AG10803 (cell line): ENCODE measurements around the gene SETDB2.

Experiments used
- DNase-seq: peaks from one replicate; pipeline ENCODE4 v3.0.0; 2010; ENCODE audit warnings: low read depth
- H3K4me3 ChIP-seq: 2 replicates; pipeline ENCODE4 v1.5.1; 2011; ENCODE audit warnings: mild to moderate bottlenecking, low read length, control low read depth
- TF ChIP-seq, protein P1 (sequence below): conservative IDR thresholded peaks from 2 replicates; pipeline ENCODE4 v1.5.1; 2011; ENCODE audit warnings: mild to moderate bottlenecking, low read length, control low read depth, inconsistent platforms

SETDB2 gene

DNA sequence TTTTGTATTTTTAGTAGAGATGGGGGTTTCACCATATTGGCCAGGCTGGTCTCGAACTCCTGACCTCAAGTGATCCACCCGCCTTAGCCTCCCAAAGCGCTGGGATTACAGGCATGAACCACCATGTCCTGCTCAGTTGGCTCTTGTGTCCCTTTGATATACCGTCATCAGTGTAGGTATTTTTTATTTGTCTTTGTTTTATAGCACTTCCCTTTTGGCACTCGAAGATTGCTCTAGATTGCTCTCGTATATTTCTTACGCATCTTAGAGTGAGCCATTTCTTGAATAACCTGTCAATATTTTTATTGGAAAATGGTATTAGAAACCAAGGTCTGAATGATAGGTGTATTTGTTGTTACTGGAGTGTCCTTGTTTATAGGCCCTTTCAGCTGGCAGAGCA, 9.4 kb downstream of the SETDB2 start:
- no peak for DNase-seq
- H3K4me3 ChIP-seq = no peak overlapping the region
- TF ChIP-seq, protein P1, sequence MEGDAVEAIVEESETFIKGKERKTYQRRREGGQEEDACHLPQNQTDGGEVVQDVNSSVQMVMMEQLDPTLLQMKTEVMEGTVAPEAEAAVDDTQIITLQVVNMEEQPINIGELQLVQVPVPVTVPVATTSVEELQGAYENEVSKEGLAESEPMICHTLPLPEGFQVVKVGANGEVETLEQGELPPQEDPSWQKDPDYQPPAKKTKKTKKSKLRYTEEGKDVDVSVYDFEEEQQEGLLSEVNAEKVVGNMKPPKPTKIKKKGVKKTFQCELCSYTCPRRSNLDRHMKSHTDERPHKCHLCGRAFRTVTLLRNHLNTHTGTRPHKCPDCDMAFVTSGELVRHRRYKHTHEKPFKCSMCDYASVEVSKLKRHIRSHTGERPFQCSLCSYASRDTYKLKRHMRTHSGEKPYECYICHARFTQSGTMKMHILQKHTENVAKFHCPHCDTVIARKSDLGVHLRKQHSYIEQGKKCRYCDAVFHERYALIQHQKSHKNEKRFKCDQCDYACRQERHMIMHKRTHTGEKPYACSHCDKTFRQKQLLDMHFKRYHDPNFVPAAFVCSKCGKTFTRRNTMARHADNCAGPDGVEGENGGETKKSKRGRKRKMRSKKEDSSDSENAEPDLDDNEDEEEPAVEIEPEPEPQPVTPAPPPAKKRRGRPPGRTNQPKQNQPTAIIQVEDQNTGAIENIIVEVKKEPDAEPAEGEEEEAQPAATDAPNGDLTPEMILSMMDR = no peak

DNA sequence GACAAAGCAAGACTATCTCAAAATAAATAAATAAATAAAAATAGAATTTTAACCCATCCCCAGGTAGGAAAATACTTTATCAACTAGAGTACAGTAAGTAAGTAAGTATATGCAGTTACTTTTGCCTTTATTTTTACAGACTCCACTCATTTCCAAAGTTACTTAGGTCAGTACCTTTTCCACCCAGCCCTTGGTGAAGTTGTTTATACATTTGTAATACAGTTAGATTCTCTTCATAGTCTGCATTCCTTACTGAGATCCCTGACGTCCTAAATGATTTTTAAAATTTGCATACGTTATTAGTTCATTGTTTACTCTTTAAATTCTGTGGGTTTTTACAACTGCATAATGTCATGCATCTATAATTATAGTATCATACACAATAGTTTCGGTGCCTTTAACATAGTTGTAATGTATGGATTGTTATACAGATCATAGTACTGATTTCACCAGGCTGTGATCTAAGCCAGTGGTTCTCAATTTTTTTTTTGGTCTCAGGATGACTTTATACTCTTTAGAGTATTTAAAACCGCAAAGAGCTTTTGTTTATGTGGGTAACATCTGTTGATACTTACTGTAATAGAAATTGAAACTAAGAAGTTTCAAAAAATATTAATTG, 10.4 kb downstream of the SETDB2 start:
- DNase-seq = peak; percentile 70
- TF ChIP-seq, protein P1 = no peak
- no peak overlapping the region; the same call in 1 of the 2 replicates for H3K4me3 ChIP-seq

DNA sequence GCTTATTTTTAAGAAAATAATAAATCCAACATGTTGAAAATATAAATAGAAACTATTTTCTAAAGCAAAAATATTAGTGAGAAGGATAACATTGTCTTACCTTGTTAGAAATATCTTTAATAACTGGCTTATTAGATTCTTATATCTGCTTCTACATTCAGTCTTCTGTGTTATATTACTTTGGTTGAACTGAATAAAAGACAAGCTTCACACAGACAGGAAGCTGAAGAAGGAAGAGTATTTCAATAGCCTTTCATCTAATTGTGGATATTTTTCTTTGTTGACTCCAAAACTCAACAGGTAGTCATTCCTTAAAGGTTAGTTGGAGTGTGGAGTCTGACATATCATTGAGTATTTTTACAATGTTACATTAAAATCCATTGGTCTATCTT, 10.9 kb downstream of the SETDB2 start:
- TF ChIP-seq, protein P1 = no peak
- no peak overlapping the region for H3K4me3 ChIP-seq
- no peak for DNase-seq

DNA sequence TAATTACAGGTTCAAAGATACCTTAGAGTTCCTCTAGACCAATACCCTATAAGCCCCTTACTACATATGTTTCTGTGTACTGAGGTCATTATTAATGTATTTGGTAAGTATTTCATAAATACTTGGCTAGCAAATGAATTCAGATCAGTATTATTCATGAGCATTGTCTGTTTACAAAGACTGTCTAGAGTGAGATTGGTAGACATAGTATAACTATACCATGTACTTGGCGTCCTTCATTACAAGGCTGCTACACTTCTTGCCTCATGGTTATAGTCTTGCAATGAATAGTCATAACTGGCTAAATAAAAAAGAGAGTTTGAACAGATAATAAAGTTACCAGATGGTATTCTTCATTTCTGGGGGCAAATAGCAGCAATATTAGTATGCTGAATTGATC, 12.1 kb downstream of the SETDB2 start:
- TF ChIP-seq, protein P1 = no peak
- no peak for DNase-seq
- H3K4me3 ChIP-seq = no peak overlapping the region

DNA sequence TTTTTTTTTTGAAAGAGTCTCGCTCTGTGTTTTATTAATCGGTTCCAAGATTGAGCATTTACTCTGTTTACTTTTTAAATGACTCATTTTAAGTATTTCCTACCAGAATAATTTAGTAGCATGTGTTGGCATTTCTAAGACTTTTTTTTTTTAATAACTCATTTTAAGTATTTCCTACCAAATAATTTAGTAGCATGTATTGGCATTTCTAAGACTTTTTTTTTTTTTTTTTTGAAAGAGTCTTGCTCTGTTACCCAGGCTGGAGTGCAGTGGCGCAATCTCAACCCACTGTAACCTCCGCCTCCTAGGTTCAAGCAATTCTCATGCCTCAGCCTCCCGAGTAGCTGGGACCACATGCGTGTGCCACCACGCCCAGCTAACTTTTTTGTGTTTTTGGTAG, 13.1 kb downstream of the SETDB2 start:
- TF ChIP-seq, protein P1 = no peak
- H3K4me3 ChIP-seq = no peak overlapping the region
- DNase-seq = peak; percentile 71

DNA sequence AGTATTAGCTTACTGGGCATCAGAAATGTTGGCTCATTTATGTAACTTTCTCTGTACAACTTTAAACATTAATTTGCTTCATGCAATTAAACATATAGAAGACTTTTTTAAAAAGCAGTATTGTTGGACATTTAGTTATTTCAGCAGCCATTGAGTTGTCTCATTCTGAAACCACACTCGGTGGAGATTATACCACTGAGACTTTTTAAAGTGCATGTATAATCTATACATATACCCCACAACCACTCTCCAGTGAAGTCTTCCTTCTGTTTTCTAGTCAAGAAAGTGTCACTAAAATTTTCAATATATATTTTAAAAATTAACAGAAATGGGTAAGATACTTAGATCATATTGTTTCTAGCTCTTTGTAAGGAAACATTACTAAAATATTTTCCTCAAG, 15.5 kb downstream of the SETDB2 start:
- no peak for DNase-seq
- TF ChIP-seq, protein P1 = no peak
- H3K4me3 ChIP-seq = no peak overlapping the region

DNA sequence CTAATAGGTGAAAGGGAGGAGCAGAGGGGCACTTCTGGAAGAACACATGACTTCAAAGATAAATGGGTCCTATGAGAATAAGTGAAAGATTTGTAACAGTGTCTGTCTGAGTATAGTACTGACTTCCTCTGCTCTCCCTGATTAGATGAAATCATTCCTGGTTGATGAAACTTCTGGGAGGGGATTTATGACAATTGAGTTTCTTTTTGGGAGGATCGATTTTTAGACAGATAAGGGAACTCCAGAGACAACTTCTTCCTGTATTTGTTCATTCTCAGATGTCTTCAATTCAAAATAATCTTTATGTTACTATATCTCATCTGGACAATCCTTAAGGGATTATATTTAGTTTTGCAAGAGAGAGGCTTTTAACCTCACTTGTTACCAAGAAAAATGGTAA, 20.0 kb downstream of the SETDB2 start:
- no peak overlapping the region for H3K4me3 ChIP-seq
- TF ChIP-seq, protein P1 = no peak
- DNase-seq = no peak
